ENCODE data around the gene HTT. TPM values are rescaled to one million over a fixed set of nuclear protein-coding genes. Genes with fewer than 3 reads are reported as not detected.

HTT gene
- total and polyA plus RNA-seq, 2 of the 8 experiments (the other 6 are each of a cell fraction or from before 2014, with no cell fraction given) = 24.0 to 71.0 TPM

GRCh38 chr4:3034231-3034630 is 40.2 kb upstream of the HTT start (continued):
- no peak for TF ChIP-seq CHD7 (IDR thresholded peaks at IDR 0.05; ENCODE audit: insufficient replicate concordance, low read length)
